Suppressor macrophage treated with lipopolysaccharide for 4 hours (primary cell): ENCODE measurements around the gene UTP15.
A peak's percentile ranks its signal among the peaks of the same experiment; 100 is the strongest.

Experiments used
- DNase-seq: peaks from one replicate; pipeline ENCODE4 v3.0.0-alpha.2; 2020

UTP15 gene, protein sequence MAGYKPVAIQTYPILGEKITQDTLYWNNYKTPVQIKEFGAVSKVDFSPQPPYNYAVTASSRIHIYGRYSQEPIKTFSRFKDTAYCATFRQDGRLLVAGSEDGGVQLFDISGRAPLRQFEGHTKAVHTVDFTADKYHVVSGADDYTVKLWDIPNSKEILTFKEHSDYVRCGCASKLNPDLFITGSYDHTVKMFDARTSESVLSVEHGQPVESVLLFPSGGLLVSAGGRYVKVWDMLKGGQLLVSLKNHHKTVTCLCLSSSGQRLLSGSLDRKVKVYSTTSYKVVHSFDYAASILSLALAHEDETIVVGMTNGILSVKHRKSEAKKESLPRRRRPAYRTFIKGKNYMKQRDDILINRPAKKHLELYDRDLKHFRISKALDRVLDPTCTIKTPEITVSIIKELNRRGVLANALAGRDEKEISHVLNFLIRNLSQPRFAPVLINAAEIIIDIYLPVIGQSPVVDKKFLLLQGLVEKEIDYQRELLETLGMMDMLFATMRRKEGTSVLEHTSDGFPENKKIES

GRCh38 chr5:73565139-73565968, at the start of gene UTP15, which contains the start of gene ANKRA2:
Gene UTP15 (plus strand): TSS chr5:73565743. CDS start chr5:73567345, 1,602 bp downstream.
Gene ANKRA2 (minus strand): TSS chr5:73565639. CDS start chr5:73562881, 2,758 bp downstream.
- DNase-seq: peak; percentile 99

- DNase-seq: peak; percentile 83
Measured at GRCh38 chr5:73519531-73520283, 45.8 kb upstream of the UTP15 start.

DNA sequence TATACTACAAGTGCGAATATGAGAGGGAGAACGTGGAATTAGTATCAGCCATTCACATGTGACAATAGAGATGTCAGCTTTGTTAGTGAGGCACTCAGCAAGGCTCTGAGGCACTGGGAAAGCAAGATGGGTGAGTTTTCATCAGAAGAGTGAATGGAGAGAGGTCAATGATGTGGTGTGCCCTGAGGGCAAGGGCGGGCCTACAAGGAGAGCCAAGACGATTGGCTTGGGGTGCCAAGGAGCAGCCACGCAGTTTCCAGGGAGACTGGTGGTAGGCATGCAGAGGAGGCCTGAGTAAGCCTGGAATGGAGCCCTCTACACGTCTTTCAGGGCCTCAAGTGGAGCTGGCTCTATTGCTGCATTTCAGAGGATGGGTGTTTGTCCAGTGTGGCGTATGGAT, 42.6 kb upstream of the UTP15 start:
- DNase-seq: no peak

DNA sequence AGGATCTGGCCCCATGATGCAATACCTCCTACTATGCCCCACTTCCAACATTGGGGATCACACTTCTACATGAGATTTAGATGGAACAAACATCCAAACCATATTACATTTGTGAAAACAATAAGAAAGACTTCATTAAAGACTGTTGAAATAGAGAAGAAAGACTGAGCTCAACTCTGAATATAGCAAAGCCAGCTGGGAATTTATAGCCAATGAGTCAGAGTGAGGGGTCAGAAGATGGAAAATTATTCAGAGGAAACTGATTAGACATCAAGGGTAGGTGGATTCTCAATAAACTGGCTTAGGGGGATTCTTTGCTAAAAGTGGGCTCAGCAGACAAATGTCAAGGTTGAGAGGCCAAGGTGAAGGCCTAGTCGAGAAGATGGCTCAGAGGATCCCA, 41.7 kb upstream of the UTP15 start:
- DNase-seq: no peak

DNA sequence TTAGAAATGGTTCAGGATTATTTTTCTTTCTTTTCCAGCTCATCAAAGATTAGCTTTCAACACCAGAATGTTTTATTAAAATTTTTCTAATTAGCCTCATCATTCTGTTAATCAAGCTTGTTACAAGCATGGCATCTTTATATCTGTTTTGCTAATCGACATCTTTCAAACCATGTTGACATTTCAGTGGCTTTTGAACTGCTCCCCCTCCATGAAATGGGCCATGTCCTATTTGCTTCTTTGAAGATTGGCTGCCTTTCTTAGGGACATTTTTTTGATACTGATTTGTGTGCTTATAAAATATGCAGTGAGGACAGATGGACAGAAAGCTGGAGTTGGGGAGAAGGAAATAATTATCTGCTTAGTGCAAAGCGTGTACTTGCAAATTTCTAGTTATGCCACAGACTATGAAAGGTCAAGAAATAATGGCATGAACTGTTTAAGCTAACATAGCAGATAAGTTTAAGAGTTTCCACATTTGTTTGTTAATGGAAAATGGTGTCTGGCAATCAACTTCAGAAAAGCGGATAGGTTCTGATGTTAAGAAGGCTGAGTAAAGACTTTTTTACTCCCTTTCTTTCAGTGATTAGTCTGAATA, 39.8 kb upstream of the UTP15 start:
- no peak for DNase-seq

GRCh38 chr5:73528248-73528647, 37.3 kb upstream of the UTP15 start:
- DNase-seq: no peak

DNA sequence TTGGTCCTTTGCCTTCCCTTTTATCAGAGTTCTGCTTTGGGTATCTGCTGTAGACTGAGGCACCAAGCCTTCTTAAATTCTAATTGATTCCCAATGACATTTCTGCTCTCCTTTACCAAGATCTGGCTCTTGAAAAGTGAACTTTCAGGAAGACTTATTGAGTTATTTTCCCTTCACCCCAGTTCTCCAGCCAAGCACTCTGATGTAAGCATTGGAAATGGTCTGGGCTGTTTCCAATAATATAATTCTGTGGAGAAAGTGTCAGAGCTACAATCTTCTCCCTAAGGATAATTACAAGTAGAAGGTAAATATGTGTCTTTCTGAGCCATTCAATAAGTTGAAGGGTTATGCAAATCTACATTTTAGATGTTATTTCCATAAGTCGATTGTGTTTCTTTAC, 36.5 kb upstream of the UTP15 start:
- DNase-seq: no peak

DNA sequence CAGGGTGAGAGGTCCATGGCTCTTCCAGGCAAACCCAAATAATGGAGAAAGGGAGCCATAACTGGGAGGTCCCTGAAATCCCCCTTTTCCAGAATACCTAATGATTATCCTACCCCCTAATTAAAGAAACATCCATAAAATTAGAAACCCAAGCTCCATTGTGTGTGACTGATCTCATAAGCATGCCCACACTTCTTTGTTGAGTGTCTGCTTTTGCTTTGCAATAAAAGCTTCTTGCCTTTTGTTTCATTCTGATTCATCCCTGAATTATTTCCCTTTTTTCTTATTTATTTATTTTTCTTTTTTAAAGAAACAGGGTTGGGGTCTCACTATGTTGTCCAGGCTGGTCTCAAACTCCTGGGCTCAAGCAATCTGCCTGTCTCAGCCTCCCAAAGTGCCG, 34.2 kb upstream of the UTP15 start:
- peak; percentile 37 for DNase-seq

- DNase-seq: no peak
Measured at GRCh38 chr5:73532195-73532594, 33.3 kb upstream of the UTP15 start.

DNA sequence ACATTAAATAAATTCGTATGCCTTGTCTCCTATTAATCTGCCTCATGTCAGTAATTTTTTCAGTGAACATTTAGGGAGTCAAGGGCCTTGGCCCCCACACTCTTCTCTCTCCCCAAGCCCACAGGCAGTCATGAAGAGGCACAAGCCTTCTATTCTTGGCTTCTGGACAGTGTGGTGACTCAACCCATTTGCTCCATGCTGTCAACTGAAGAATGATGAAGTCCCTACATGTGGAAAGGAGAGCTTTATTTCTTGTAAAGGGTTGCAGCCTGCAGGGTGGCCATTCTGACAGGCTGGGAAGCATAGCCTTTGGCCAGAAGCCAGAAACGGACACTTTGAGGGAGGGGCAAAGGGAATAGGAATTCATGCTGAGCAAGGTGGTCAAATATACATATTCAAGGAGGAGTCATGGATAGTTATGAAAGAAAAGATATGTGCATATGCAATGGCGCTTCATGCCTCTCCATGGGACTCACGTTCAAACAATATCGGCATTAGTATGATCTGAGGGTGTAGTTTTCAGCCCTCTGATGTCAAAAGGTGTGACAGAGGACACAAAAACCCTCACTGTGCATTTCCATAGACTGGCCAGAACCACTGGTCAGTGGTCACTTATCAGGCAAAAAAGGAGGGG, 31.4 kb upstream of the UTP15 start:
- no peak for DNase-seq

GRCh38 chr5:73534971-73535370, 30.6 kb upstream of the UTP15 start:
- no peak for DNase-seq

- DNase-seq: no peak
Measured at GRCh38 chr5:73539730-73540129, 25.8 kb upstream of the UTP15 start.

GRCh38 chr5:73540192-73540591, 25.4 kb upstream of the UTP15 start:
- no peak for DNase-seq

- DNase-seq: no peak
Measured at GRCh38 chr5:73542020-73542419, 23.5 kb upstream of the UTP15 start.

- no peak for DNase-seq
Measured at GRCh38 chr5:73544429-73545402, 20.8 kb upstream of the UTP15 start.

DNA sequence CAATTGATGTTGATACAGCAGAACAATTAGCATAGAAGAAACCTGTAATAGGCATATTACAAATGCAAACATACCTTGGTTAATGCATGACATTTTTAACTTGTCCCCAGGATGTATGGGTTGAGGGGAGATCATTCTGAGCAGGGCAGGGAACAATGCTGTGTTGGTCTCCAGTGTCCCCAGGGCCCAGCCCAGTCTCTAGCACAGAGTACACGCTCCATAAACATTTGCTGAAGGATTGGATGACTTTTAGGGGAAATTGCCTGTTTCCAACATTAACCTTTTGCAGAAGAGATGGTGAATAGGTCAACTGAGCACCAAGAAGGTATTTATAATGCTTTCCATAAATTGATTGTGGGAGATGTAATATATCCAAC, 20.2 kb upstream of the UTP15 start:
- no peak for DNase-seq

- DNase-seq: no peak
Measured at GRCh38 chr5:73550016-73550415, 15.5 kb upstream of the UTP15 start.

DNA sequence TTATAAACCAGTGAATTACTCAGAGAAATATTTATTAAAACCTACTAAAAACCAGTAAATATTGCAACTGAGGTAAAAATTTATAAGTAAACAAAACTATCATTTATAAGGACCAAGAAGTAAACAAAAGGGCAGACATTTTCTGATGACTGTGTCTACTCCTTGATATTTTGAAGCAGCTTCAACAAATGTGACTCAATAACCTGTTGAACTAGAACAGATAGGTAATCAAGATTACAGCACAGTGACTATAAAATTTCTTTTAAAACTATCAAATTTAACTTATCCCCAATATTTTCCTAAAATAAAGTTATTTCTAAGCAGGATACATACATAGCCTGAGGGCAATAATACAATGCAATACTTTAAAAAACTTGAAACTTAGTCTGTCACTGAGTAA, 12.9 kb upstream of the UTP15 start:
- no peak for DNase-seq

- no peak for DNase-seq
Measured at GRCh38 chr5:73558950-73559349, 6.6 kb upstream of the UTP15 start.

- DNase-seq: no peak
Measured at GRCh38 chr5:73564018-73564417, 1.5 kb upstream of the UTP15 start.

DNA sequence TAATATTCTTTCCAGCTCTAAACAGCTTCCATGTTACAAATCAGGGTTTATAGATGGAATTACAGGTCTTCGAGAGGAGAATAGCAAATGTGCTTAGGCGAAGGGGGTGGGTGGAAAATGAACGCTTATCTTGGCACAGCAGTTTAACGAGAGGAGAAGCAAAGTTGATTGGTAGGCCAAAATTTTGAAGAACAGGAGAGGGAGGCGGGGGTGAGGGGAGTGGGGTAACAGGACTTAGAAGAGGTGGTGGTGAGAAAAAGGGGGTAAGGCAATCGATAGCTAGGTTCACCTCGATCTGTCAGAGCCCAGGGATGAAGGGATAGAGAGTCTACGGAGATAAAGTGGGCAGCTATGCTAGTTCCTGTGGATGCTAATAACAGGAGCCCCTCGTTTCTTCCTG, 868 bp upstream of the UTP15 start:
- DNase-seq: peak; percentile 5
